Measurements from ENCODE around the gene UBA7. TPM values are rescaled to one million over a fixed set of nuclear protein-coding genes. Genes with fewer than 3 reads are reported as not detected.
A peak's percentile ranks its signal among the peaks of the same experiment; 100 is the strongest.

Gene UBA7
- total RNA-seq = 10 to 100 TPM; 11.3 to 12.2 TPM

- peak; percentile 65 for DNase-seq (ENCODE audit: low spot score)
- peaks cover 22% of the 10 kb centered on the region for H3K36me3 ChIP-seq
- peaks cover 2 to 20% of the 10 kb centered on the region in 2 donors for H3K4me1 ChIP-seq
- H3K27ac ChIP-seq = peak within 1 kb of the TSS; percentile 74 to 83
- H3K4me3 ChIP-seq = peak within 1 kb of the TSS; percentile 37 to 47
- no peak for TF ChIP-seq CTCF (IDR thresholded peaks at IDR 0.05)
- no peaks in the 10 kb centered on the region for H3K27me3 ChIP-seq
- no peaks in the 10 kb centered on the region for H3K9me3 ChIP-seq
Observed at GRCh38 chr3:49813497-49814174, at the start of gene UBA7. TSS of gene UBA7 (minus strand) at chr3:49813953. CDS start at chr3:49813787, 166 bp downstream.

DNA sequence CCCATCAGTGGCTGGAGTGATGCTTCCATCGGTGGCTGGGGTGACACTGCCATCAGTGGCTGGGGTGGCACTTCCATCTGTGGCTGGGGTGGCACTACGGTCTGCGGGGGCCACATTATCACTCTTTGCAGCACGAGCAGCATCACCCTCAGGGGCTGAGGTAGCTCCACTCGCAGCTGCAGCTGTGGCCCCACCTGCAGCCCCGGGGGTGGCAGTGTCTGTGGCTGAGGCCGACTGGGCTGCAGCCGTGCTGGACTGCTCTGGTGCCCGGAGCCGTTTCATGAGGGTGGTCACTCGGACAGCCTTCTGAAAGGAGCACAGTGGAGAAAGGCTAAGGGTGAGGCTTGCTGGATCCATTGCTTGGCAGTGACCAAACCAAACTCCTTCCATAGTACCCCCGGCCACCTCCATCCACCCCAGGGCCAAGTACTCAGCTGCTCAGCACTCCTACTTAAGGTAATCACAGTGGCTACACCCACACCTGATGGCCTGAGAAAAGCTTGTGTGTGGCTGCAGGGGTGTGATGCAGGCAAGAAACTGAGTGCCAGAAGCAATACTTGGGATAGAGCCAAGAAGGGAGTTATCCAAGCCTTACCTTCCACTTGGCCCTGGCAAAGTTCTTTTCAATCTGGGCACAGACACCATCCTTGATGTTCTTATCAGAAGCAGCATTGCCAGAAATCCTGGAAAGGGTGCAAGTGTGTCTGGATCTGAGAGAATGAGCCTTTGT lies 46.0 kb upstream of the UBA7 start:
- TF ChIP-seq CTCF (IDR thresholded peaks at IDR 0.05) = no peak
- H3K4me1 ChIP-seq = peaks cover 0 to 13% of the 10 kb centered on the region in 2 donors
- no peaks in the 10 kb centered on the region for H3K9me3 ChIP-seq
- no peak for DNase-seq (ENCODE audit: low spot score)
- no peaks in the 10 kb centered on the region for H3K27me3 ChIP-seq
- H3K4me3 ChIP-seq = no peak overlapping the region
- no peaks in the 10 kb centered on the region for H3K36me3 ChIP-seq
- H3K27ac ChIP-seq = no peak overlapping the region

DNA sequence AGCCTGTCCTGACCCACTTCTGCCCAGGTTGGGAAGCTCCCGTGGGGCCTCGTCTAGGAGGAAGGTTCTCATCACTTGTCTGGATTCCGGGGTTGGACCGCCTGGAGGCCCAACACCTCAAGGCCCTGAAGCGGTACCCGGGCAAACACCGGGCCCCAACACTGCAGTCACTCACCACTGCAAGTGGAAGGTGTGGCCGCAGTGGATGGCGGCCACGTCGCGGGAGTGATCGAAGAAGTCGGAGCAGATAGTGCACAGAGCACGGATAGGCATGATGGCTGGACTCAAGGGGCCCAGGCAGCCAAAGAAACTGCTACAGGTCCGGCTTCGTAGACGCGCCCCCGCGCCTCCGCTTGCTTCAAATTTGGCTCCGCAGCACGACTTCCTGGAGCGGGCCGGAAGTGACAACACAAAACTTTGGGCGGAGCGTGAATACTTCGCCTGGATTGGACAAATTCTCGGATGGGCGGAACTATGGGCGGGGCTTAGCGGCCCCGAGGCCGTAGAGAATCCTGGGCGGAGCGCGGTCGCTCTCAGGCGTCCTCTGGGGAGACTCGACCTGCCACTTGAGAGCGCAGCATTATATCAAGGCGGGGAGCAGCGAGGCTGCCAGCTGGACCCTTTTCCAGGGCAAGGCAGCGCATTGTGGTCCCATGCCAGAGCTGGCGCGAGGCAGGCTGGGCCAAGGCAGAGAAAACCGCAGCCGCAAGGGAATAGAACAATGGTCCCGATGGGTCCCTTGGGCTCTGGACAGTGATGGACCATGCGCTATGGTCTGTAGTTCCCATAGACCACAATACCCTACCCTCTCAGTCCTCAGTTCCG lies 42.6 kb upstream of the UBA7 start, which contains the start of gene TRAIP:
Gene TRAIP (minus strand): TSS at position 384 of the 825 bp plus-strand sequence. CDS start 111 bp downstream, at position 273.
- Histone ChIP-seq H3K9me3 (no peaks in the 10 kb centered on the region), H3K27ac (peak within 1 kb of the TSS; percentile 82 to 85), H3K36me3 (no peaks in the 10 kb centered on the region), H3K27me3 (no peaks in the 10 kb centered on the region), H3K4me1 (peaks cover 0 to 13% of the 10 kb centered on the region in 2 donors), H3K4me3 (peak within 1 kb of the TSS; percentile 44 to 59)
- TF ChIP-seq CTCF (IDR thresholded peaks at IDR 0.05) = peak in 1 of 2 donors; percentile 31
- DNase-seq (ENCODE audit: low spot score) = peak; percentile 94

- no peak overlapping the region for H3K27ac ChIP-seq
- H3K4me1 ChIP-seq = peaks cover 0 to 13% of the 10 kb centered on the region in 2 donors
- H3K9me3 ChIP-seq = no peaks in the 10 kb centered on the region
- no peaks in the 10 kb centered on the region for H3K27me3 ChIP-seq
- no peaks in the 10 kb centered on the region for H3K36me3 ChIP-seq
- TF ChIP-seq CTCF (IDR thresholded peaks at IDR 0.05) = no peak
- peak overlapping the region in 1 of 2 donors; percentile 59 for H3K4me3 ChIP-seq
- no peak for DNase-seq (ENCODE audit: low spot score)
Observed at GRCh38 chr3:49855662-49856061, 41.9 kb upstream of the UBA7 start.

DNA sequence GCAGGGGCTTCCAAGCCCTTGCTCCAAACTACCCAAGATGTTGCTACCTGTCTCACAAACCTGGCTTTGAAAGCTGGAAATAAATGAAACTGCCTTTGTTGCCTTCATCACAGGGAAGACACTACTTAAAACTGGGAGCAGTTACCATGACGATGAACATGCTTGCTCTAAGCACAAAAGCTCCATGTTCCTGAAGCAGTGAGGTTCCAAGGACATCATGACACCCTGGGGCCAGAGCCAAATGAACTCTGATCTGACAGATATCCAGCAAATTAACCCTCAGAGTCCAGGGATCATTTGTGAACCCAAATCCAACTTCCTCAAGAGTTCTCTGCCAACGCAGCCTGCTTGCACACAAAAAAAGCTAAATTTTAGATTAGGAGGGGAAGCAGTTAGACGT lies 31.9 kb upstream of the UBA7 start:
- Histone ChIP-seq H3K4me3 (no peak overlapping the region), H3K27me3 (no peaks in the 10 kb centered on the region), H3K27ac (no peak overlapping the region), H3K9me3 (no peaks in the 10 kb centered on the region), H3K36me3 (no peaks in the 10 kb centered on the region), H3K4me1 (peaks cover 0 to 2% of the 10 kb centered on the region in 2 donors)
- no peak for TF ChIP-seq CTCF (IDR thresholded peaks at IDR 0.05)
- DNase-seq (ENCODE audit: low spot score) = no peak
